ENCODE results near the gene ACSF2. TPM values are rescaled to one million over a fixed set of nuclear protein-coding genes. Genes with fewer than 3 reads are reported as not detected.

Gene ACSF2
- polyA plus RNA-seq, 1 of the 3 experiments (the other 2 are of a cell fraction): 46.6 TPM

DNA sequence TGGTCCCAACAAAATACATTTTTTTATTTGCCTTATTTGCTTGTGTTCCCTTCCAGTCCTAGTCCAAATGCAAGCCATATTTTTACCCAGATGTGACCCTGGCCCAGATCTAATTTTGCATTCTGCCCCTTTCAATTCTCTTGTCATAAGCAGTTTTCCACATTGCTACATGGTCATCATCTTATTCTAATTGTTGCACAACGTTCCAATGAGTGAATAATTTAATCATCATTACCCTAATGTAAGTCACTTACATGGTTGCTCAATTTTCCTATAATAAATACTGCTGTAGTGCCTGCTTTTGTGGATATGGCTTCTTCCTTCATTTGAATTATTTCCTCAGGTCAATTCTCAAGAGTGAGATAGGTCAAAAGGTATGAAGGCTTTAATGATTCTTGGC lies 65.5 kb downstream of the ACSF2 start:
- H3K79me2 ChIP-seq (ENCODE audit: insufficient read depth): no peaks in the 10 kb centered on the region
- no peak for DNase-seq
- 9% methylated on average over 1 of the region's 1 CpG for WGBS (ENCODE audit: low lambda C conversion rate)
- H3K4me1 ChIP-seq (ENCODE audit: control insufficient read depth in 1 of 2, insufficient read depth in 2 of 2, low read depth in 1 of 2, low read length in 1 of 2): peaks cover 0 to 8% of the 10 kb centered on the region in 2 experiments; a peak in 2 of 4 replicates
- ChIA-PET CTCF (interaction anchor here (1.0 to 3.2 kb wide), 6 partner anchors 9 to 129 kb away, joined by 3 to 28 read pairs (median 10); partner anchors contain the start of gene RSAD1), POLR2A (no interaction called here)
- H3K9ac ChIP-seq: no peak overlapping the region
- H2AFZ ChIP-seq (ENCODE audit: low read depth): no peak overlapping the region
- no peak overlapping the region for H3K4me3 ChIP-seq (ENCODE audit: low read depth in 2 of 2, low read length in 1 of 2)
- no peak overlapping the region for H3K4me2 ChIP-seq
- no peak for TF ChIP-seq MXI1 (IDR thresholded peaks at IDR 0.05; ENCODE audit: low read depth, low read length)
- TF ChIP-seq, protein P1, sequence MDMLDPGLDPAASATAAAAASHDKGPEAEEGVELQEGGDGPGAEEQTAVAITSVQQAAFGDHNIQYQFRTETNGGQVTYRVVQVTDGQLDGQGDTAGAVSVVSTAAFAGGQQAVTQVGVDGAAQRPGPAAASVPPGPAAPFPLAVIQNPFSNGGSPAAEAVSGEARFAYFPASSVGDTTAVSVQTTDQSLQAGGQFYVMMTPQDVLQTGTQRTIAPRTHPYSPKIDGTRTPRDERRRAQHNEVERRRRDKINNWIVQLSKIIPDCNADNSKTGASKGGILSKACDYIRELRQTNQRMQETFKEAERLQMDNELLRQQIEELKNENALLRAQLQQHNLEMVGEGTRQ (IDR thresholded peaks at IDR 0.05; ENCODE audit: borderline replicate concordance, low read depth, low read length): no peak
- TF ChIP-seq, protein P2, sequence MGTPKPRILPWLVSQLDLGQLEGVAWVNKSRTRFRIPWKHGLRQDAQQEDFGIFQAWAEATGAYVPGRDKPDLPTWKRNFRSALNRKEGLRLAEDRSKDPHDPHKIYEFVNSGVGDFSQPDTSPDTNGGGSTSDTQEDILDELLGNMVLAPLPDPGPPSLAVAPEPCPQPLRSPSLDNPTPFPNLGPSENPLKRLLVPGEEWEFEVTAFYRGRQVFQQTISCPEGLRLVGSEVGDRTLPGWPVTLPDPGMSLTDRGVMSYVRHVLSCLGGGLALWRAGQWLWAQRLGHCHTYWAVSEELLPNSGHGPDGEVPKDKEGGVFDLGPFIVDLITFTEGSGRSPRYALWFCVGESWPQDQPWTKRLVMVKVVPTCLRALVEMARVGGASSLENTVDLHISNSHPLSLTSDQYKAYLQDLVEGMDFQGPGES (IDR thresholded peaks at IDR 0.05; ENCODE audit: low read depth, low read length): no peak
- no peak for TF ChIP-seq CHD2 (IDR thresholded peaks at IDR 0.05; ENCODE audit: low read length, partially characterized antibody)
- H3K27ac ChIP-seq (ENCODE audit: low read depth in 2 of 2, low read length in 1 of 2): no peak overlapping the region
- no peaks in the 10 kb centered on the region for H3K36me3 ChIP-seq (replicated peaks in 1 of 2; ENCODE audit: control insufficient read depth in 1 of 2, insufficient read depth in 2 of 2, low read length in 1 of 2)
- H4K20me1 ChIP-seq (ENCODE audit: insufficient read depth): no peaks in the 10 kb centered on the region
- H3F3A ChIP-seq (replicated peaks; ENCODE audit: insufficient read depth): no peaks in the 10 kb centered on the region
- H3K9me2 ChIP-seq: no peaks in the 10 kb centered on the region
- no peaks in the 10 kb centered on the region for H3K9me3 ChIP-seq
- H3K27me3 ChIP-seq (ENCODE audit: insufficient read depth): no peaks in the 10 kb centered on the region

DNA sequence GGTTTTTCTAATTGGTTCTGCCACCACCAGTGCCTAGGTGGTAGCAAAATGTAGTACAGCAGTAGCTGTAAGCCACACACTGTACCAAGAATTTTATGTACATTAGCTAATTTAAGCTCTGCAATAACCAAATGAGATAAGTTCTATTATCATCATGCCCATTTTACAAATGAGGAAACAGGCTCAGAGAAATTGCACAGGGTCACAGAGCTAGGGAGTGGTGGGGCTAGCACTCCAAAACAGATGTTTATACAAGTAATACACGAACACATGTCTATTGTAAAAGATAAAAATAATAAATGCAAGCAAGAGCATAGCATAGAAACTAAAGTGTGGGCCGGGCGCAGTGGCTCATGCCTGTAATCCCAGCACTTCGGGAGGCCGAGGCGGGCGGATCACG lies 66.2 kb downstream of the ACSF2 start:
- H3K9me2 ChIP-seq: no peaks in the 10 kb centered on the region
- no peak for DNase-seq
- H3K9ac ChIP-seq: no peak overlapping the region
- H3K9me3 ChIP-seq: no peaks in the 10 kb centered on the region
- H3K4me1 ChIP-seq (ENCODE audit: control insufficient read depth in 1 of 2, insufficient read depth in 2 of 2, low read depth in 1 of 2, low read length in 1 of 2): peaks cover 0 to 8% of the 10 kb centered on the region in 2 experiments; a peak in 2 of 4 replicates
- ChIA-PET CTCF (interaction anchor here (1.5 to 3.2 kb wide), 4 partner anchors 8 to 59 kb away, joined by 11 to 28 read pairs (median 15); partner anchors contain the start of gene RSAD1), POLR2A (no interaction called here)
- H3K27me3 ChIP-seq (ENCODE audit: insufficient read depth): no peaks in the 10 kb centered on the region
- 88% methylated on average over 8 of the region's 8 CpGs for WGBS (ENCODE audit: low lambda C conversion rate)
- H2AFZ ChIP-seq (ENCODE audit: low read depth): no peak overlapping the region
- no peak overlapping the region for H3K4me3 ChIP-seq (ENCODE audit: low read depth in 2 of 2, low read length in 1 of 2)
- no peaks in the 10 kb centered on the region for H4K20me1 ChIP-seq (ENCODE audit: insufficient read depth)
- no peak overlapping the region for H3K4me2 ChIP-seq
- H3K27ac ChIP-seq (ENCODE audit: low read depth in 2 of 2, low read length in 1 of 2): no peak overlapping the region
- TF ChIP-seq JUND (IDR thresholded peaks at IDR 0.05) (no peak), FOSL2 (IDR thresholded peaks at IDR 0.05; ENCODE audit: borderline replicate concordance, low read depth) (no peak), RFX5 (IDR thresholded peaks at IDR 0.05; ENCODE audit: low read length) (no peak), YY1 (IDR thresholded peaks at IDR 0.05; ENCODE audit: low read depth) (no peak)
- TF ChIP-seq, protein P3, sequence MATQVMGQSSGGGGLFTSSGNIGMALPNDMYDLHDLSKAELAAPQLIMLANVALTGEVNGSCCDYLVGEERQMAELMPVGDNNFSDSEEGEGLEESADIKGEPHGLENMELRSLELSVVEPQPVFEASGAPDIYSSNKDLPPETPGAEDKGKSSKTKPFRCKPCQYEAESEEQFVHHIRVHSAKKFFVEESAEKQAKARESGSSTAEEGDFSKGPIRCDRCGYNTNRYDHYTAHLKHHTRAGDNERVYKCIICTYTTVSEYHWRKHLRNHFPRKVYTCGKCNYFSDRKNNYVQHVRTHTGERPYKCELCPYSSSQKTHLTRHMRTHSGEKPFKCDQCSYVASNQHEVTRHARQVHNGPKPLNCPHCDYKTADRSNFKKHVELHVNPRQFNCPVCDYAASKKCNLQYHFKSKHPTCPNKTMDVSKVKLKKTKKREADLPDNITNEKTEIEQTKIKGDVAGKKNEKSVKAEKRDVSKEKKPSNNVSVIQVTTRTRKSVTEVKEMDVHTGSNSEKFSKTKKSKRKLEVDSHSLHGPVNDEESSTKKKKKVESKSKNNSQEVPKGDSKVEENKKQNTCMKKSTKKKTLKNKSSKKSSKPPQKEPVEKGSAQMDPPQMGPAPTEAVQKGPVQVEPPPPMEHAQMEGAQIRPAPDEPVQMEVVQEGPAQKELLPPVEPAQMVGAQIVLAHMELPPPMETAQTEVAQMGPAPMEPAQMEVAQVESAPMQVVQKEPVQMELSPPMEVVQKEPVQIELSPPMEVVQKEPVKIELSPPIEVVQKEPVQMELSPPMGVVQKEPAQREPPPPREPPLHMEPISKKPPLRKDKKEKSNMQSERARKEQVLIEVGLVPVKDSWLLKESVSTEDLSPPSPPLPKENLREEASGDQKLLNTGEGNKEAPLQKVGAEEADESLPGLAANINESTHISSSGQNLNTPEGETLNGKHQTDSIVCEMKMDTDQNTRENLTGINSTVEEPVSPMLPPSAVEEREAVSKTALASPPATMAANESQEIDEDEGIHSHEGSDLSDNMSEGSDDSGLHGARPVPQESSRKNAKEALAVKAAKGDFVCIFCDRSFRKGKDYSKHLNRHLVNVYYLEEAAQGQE (IDR thresholded peaks at IDR 0.05; ENCODE audit: low read depth, low read length): no peak
- H3K79me2 ChIP-seq (ENCODE audit: insufficient read depth): no peaks in the 10 kb centered on the region
- no peaks in the 10 kb centered on the region for H3F3A ChIP-seq (replicated peaks; ENCODE audit: insufficient read depth)
- no peaks in the 10 kb centered on the region for H3K36me3 ChIP-seq (replicated peaks in 1 of 2; ENCODE audit: control insufficient read depth in 1 of 2, insufficient read depth in 2 of 2, low read length in 1 of 2)

All from SK-N-SH (cell line).